Activated T-cell treated with anti-CD3 and anti-CD28 coated beads, Interleukin-2, amount 50 U/mL, for 72 hours (primary cell): Measurements from ENCODE around the gene MRPL34. TPM values are rescaled to one million over a fixed set of nuclear protein-coding genes. Genes with fewer than 3 reads are reported as not detected.

Experiments
- ATAC-seq, 2 donors: fragments of 150-1000 bp; cut with Tn5 transposase; replicated peaks in 1 of 2; 2 replicates each; pipeline ENCODE4 v1.10.0; 2021; ENCODE audit warnings: moderate library complexity in 2 of 2, mild to moderate bottlenecking in 1 of 2
- DNase-seq, 2 donors: peaks; one replicate each; pipeline ENCODE4 v3.0.0; 2021 to 2022; ENCODE audit warnings: mixed read lengths in 1 of 2
- H3K27ac Mint-ChIP-seq: one replicate; pipeline ENCODE4 v1.8.0; 2022; ENCODE audit warnings: mild to moderate bottlenecking, moderate library complexity, mixed read lengths
- H3K27me3 Mint-ChIP-seq: one replicate; pipeline ENCODE4 v1.8.0; 2022; ENCODE audit warnings: low read depth, mixed read lengths
- H3K36me3 Mint-ChIP-seq, 2 donors: one replicate each; pipeline ENCODE4 v1.8.0; 2022; ENCODE audit warnings: mixed read lengths in 2 of 2, mild to moderate bottlenecking in 1 of 2; ENCODE audit not compliant: insufficient read depth in 2 of 2
- H3K4me1 Mint-ChIP-seq: one replicate; pipeline ENCODE4 v1.8.0; 2022; ENCODE audit warnings: low read depth, mixed read lengths
- H3K4me3 Mint-ChIP-seq, 2 donors: one replicate each; pipeline ENCODE4 v1.8.0; 2022; ENCODE audit warnings: mild to moderate bottlenecking in 2 of 2, mixed read lengths in 2 of 2, moderate library complexity in 2 of 2
- H3K9me3 Mint-ChIP-seq, 2 donors: one replicate each; pipeline ENCODE4 v1.8.0; 2022; ENCODE audit warnings: mixed read lengths in 2 of 2
- total RNA-seq, 2 donors: library from RNA; stranded (reverse); gene quantifications; one replicate each; pipeline ENCODE4 v1.2.3, GENCODE V29; 2022

The MRPL34 gene
- total RNA-seq, 2 donors from 2014 or later = 75.0 to 75.8 TPM

GRCh38 chr19:17323964-17324332 lies 18.3 kb downstream of the MRPL34 start:
- DNase-seq (peak; percentile 55), ATAC-seq (peak; percentile 42 to 45)
- peaks cover 5% of the 10 kb centered on the region for H3K4me1 Mint-ChIP-seq
- no peaks in the 10 kb centered on the region for H3K9me3 Mint-ChIP-seq
- no peak overlapping the region for H3K27ac Mint-ChIP-seq
- peaks cover 1 to 3% of the 10 kb centered on the region in 2 donors for H3K36me3 Mint-ChIP-seq
- no peaks in the 10 kb centered on the region for H3K27me3 Mint-ChIP-seq
- H3K4me3 Mint-ChIP-seq = peak overlapping the region in 1 of 2 donors; percentile 34

- no peak for ATAC-seq
- peaks cover 9% of the 10 kb centered on the region for H3K4me1 Mint-ChIP-seq
- H3K27me3 Mint-ChIP-seq = no peaks in the 10 kb centered on the region
- DNase-seq = no peak
- peaks cover 1 to 3% of the 10 kb centered on the region in 2 donors for H3K36me3 Mint-ChIP-seq
- no peaks in the 10 kb centered on the region for H3K9me3 Mint-ChIP-seq
- no peak overlapping the region for H3K27ac Mint-ChIP-seq
- H3K4me3 Mint-ChIP-seq = no peak overlapping the region
Observed at GRCh38 chr19:17324357-17325114, 18.9 kb downstream of the MRPL34 start.

GRCh38 chr19:17325133-17325532 lies 19.5 kb downstream of the MRPL34 start:
- H3K4me1 Mint-ChIP-seq = peaks cover 10% of the 10 kb centered on the region
- ATAC-seq = no peak
- no peaks in the 10 kb centered on the region for H3K9me3 Mint-ChIP-seq
- H3K27me3 Mint-ChIP-seq = peaks cover 5% of the 10 kb centered on the region
- H3K36me3 Mint-ChIP-seq = peaks cover under 1 to 1% of the 10 kb centered on the region in 2 donors
- H3K27ac Mint-ChIP-seq = no peak overlapping the region
- no peak for DNase-seq
- no peak overlapping the region for H3K4me3 Mint-ChIP-seq

- Mint-ChIP-seq H3K9me3 (no peaks in the 10 kb centered on the region), H3K36me3 (no peaks in the 10 kb centered on the region), H3K4me3 (no peak overlapping the region), H3K27me3 (peaks cover 13% of the 10 kb centered on the region), H3K27ac (no peak overlapping the region), H3K4me1 (peaks cover 10% of the 10 kb centered on the region)
- ATAC-seq = no peak
- DNase-seq = no peak
Observed at GRCh38 chr19:17325881-17326594, 20.4 kb downstream of the MRPL34 start.

GRCh38 chr19:17326595-17326966 lies 20.9 kb downstream of the MRPL34 start:
- Mint-ChIP-seq H3K4me3 (no peak overlapping the region), H3K9me3 (no peaks in the 10 kb centered on the region), H3K36me3 (no peaks in the 10 kb centered on the region), H3K27me3 (peaks cover 13% of the 10 kb centered on the region), H3K27ac (no peak overlapping the region), H3K4me1 (peaks cover 10% of the 10 kb centered on the region)
- DNase-seq = no peak
- no peak for ATAC-seq

- Mint-ChIP-seq H3K36me3 (no peaks in the 10 kb centered on the region), H3K27me3 (peaks cover 13% of the 10 kb centered on the region), H3K4me1 (peaks cover 10% of the 10 kb centered on the region), H3K4me3 (peak overlapping the region in 1 of 2 donors; percentile 31), H3K27ac (no peak overlapping the region), H3K9me3 (no peaks in the 10 kb centered on the region)
- ATAC-seq (no peak), DNase-seq (no peak)
Observed at GRCh38 chr19:17327068-17327653, 21.5 kb downstream of the MRPL34 start.

GRCh38 chr19:17327654-17328516 lies 22.2 kb downstream of the MRPL34 start:
- Mint-ChIP-seq H3K4me3 (peak overlapping the region; percentile 82 to 88), H3K36me3 (no peaks in the 10 kb centered on the region), H3K4me1 (peaks cover 14% of the 10 kb centered on the region), H3K27ac (no peak overlapping the region), H3K9me3 (peaks cover 0 to 2% of the 10 kb centered on the region in 2 donors), H3K27me3 (peaks cover 13% of the 10 kb centered on the region)
- DNase-seq = peak; percentile 50 to 58
- peak; percentile 72 to 74 for ATAC-seq

- H3K9me3 Mint-ChIP-seq = peaks cover 0 to 2% of the 10 kb centered on the region in 2 donors
- H3K36me3 Mint-ChIP-seq = no peaks in the 10 kb centered on the region
- H3K27ac Mint-ChIP-seq = no peak overlapping the region
- H3K27me3 Mint-ChIP-seq = peaks cover 13% of the 10 kb centered on the region
- ATAC-seq (peak; percentile 26 to 34), DNase-seq (peak; percentile 31 to 37)
- H3K4me1 Mint-ChIP-seq = peaks cover 17% of the 10 kb centered on the region
- peak overlapping the region; percentile 82 to 88 for H3K4me3 Mint-ChIP-seq
Observed at GRCh38 chr19:17328517-17329365, 23.1 kb downstream of the MRPL34 start.

GRCh38 chr19:17329366-17330261 lies 23.9 kb downstream of the MRPL34 start:
- ATAC-seq = no peak
- peaks cover 21% of the 10 kb centered on the region for H3K4me1 Mint-ChIP-seq
- H3K4me3 Mint-ChIP-seq = peak overlapping the region; percentile 65 to 70
- H3K36me3 Mint-ChIP-seq = no peaks in the 10 kb centered on the region
- H3K27me3 Mint-ChIP-seq = peaks cover 13% of the 10 kb centered on the region
- no peak overlapping the region for H3K27ac Mint-ChIP-seq
- H3K9me3 Mint-ChIP-seq = peaks cover 0 to 2% of the 10 kb centered on the region in 2 donors
- no peak for DNase-seq

GRCh38 chr19:17330262-17331044 lies 24.8 kb downstream of the MRPL34 start:
- H3K4me3 Mint-ChIP-seq = peak overlapping the region in 1 of 2 donors; percentile 33
- no peaks in the 10 kb centered on the region for H3K36me3 Mint-ChIP-seq
- no peak overlapping the region for H3K27ac Mint-ChIP-seq
- H3K9me3 Mint-ChIP-seq = peaks cover 0 to 2% of the 10 kb centered on the region in 2 donors
- DNase-seq (no peak), ATAC-seq (no peak)
- H3K4me1 Mint-ChIP-seq = peaks cover 30% of the 10 kb centered on the region
- peaks cover 13% of the 10 kb centered on the region for H3K27me3 Mint-ChIP-seq
